ENCODE results near the gene DHX16. TPM values are rescaled to one million over a fixed set of nuclear protein-coding genes. Genes with fewer than 3 reads are reported as not detected.
"Not testable (repeated sequence)": the region's sequence is repeated elsewhere in the genome, so short reads cannot be mapped to it uniquely, and the experiment has no call there.

Gene DHX16
- 10 to 100 TPM; 11.4 to 26.6 (median 24.4) TPM for total RNA-seq

GRCh38 chr6:30672445-30673253, at the start of gene DHX16:
DHX16 (minus strand) TSS chr6:30673006; CDS start chr6:30672841, 165 bp downstream.
- TF ChIP-seq POLR2A (IDR thresholded peaks at IDR 0.05) = peak in 2 of 4 donors; percentile 26 to 55
- TF ChIP-seq, protein P1, sequence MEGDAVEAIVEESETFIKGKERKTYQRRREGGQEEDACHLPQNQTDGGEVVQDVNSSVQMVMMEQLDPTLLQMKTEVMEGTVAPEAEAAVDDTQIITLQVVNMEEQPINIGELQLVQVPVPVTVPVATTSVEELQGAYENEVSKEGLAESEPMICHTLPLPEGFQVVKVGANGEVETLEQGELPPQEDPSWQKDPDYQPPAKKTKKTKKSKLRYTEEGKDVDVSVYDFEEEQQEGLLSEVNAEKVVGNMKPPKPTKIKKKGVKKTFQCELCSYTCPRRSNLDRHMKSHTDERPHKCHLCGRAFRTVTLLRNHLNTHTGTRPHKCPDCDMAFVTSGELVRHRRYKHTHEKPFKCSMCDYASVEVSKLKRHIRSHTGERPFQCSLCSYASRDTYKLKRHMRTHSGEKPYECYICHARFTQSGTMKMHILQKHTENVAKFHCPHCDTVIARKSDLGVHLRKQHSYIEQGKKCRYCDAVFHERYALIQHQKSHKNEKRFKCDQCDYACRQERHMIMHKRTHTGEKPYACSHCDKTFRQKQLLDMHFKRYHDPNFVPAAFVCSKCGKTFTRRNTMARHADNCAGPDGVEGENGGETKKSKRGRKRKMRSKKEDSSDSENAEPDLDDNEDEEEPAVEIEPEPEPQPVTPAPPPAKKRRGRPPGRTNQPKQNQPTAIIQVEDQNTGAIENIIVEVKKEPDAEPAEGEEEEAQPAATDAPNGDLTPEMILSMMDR (IDR thresholded peaks at IDR 0.05) = peak; percentile 73 to 94 (median 84)
- DNase-seq = peak; percentile 71
- H3K4me3 ChIP-seq = peak within 1 kb of the TSS; percentile 86 to 96 (median 88)
- peak within 1 kb of the TSS; percentile 80 to 90 (median 89) for H3K27ac ChIP-seq
- no peaks in the 10 kb centered on the region for H3K9me3 ChIP-seq
- 0 to 1% methylated on average over 21 to 25 of the region's 57 CpGs for WGBS, 2 donors
- H3K27me3 ChIP-seq = no peaks in the 10 kb centered on the region
- intact Hi-C loops (cut with DNase I) = no loop called here
- peaks cover 8 to 55% (median 27%) of the 10 kb centered on the region in 3 donors for H3K36me3 ChIP-seq
- peaks cover 13 to 27% (median 17%) of the 10 kb centered on the region in 3 donors for H3K4me1 ChIP-seq

DNA sequence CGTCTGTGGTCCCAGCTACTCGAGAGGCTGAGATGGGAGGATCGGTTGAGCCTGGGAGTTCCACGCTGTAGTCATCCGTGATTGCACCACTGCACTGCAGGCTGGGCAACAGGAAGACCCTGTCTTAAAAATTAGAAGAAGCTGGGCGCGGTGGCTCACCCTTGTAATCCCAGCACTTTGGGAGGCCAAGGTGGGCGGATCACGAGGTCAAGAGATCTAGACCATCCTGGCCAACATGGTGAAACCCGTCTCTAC, 49.1 kb upstream of the DHX16 start:
- intact Hi-C loops (cut with DNase I); DNase-seq; H3K9me3 ChIP-seq; H3K27me3 ChIP-seq: not testable (repeated sequence)
- peak overlapping the region; percentile 57 to 75 (median 72) for H3K4me3 ChIP-seq
- peak overlapping the region; percentile 91 to 96 (median 94) for H3K27ac ChIP-seq
- peaks cover 25 to 47% (median 29%) of the 10 kb centered on the region in 3 donors for H3K36me3 ChIP-seq
- WGBS, 2 donors = 0 to 7% methylated on average over 10 of the region's 10 CpGs
- H3K4me1 ChIP-seq = peaks cover 40 to 80% (median 40%) of the 10 kb centered on the region in 3 donors

- Histone ChIP-seq H3K27me3 (no peaks in the 10 kb centered on the region), H3K4me3 (peak overlapping the region; percentile 57 to 75 (median 72)), H3K4me1 (peaks cover 44 to 83% (median 44%) of the 10 kb centered on the region in 3 donors), H3K9me3 (no peaks in the 10 kb centered on the region), H3K27ac (peak overlapping the region; percentile 91 to 96 (median 94)), H3K36me3 (peaks cover 25 to 41% (median 29%) of the 10 kb centered on the region in 3 donors)
- intact Hi-C loops (cut with DNase I) = loop anchor here (2.0 kb wide), 1 partner anchor 43 kb away; no protein-coding TSS in a partner anchor
- TF ChIP-seq, protein P1 (IDR thresholded peaks at IDR 0.05) = peak; percentile 29 to 61 (median 48)
- peak in 3 of 4 donors; percentile 12 to 66 (median 47) for TF ChIP-seq POLR2A (IDR thresholded peaks at IDR 0.05)
- DNase-seq = peak; percentile 52
- WGBS, 2 donors = 1 to 2% methylated on average over 8 to 17 of the region's 71 CpGs
These were observed 48.6 kb upstream of the DHX16 start for GRCh38 chr6:30721198-30722024.

- WGBS, 2 donors = 0% methylated on average over 14 to 15 of the region's 29 CpGs
- Histone ChIP-seq H3K36me3 (peaks cover 25 to 35% (median 29%) of the 10 kb centered on the region in 3 donors), H3K4me1 (peaks cover 47 to 83% (median 48%) of the 10 kb centered on the region in 3 donors), H3K27ac (peak overlapping the region; percentile 91 to 96 (median 94)), H3K27me3 (no peaks in the 10 kb centered on the region), H3K9me3 (no peaks in the 10 kb centered on the region), H3K4me3 (peak overlapping the region; percentile 57 to 75 (median 72))
- DNase-seq = peak; percentile 41
- no peak for TF ChIP-seq POLR2A (IDR thresholded peaks at IDR 0.05)
- TF ChIP-seq, protein P1 (IDR thresholded peaks at IDR 0.05) = no peak
- intact Hi-C loops (cut with DNase I) = loop anchor here (2.0 kb wide), 1 partner anchor 42 kb away; no protein-coding TSS in a partner anchor
These were observed 48.0 kb upstream of the DHX16 start for GRCh38 chr6:30720738-30721197.
